IMR-90 (cell line): ENCODE results near the gene FBRSL1. TPM values are rescaled to one million over a fixed set of nuclear protein-coding genes. Genes with fewer than 3 reads are reported as not detected.

Source experiments
- ATAC-seq: fragments of 200-7000 bp; cut with Tn5 transposase; 2 replicates; pipeline ENCODE4 v1.9.1; 2020; ENCODE audit warnings: low read depth, mild to moderate bottlenecking, moderate library complexity
- BruUV-seq: library from RNA; stranded (reverse); fragments of 400-500 nt; replicated peaks from 2 replicates; lab custom pipeline; 2021; lab: Mats Ljungman, UMichigan
- CTCF ChIA-PET: fragments of 300-600 bp; formaldehyde crosslinking; extraction: SDS; loops from one replicate; lab custom pipeline; 2021; ENCODE audit warnings: antibody characterized with exemption; lab: Yijun Ruan, JAX
- POLR2A ChIA-PET: fragments of 300-600 bp; sonication (Branson Sonifier 250); formaldehyde crosslinking; loops from one replicate; lab custom pipeline; 2022; ENCODE audit warnings: antibody characterized with exemption; ENCODE audit not compliant: unreplicated experiment; lab: Charles Lee
- DNase-seq: peaks from one replicate; pipeline ENCODE4 v3.0.0; 2013
- H2AFZ ChIP-seq: replicated peaks from 2 replicates; pipeline ENCODE3; 2013; ENCODE audit warnings: low read length, mild to moderate bottlenecking; ENCODE audit not compliant: poor library complexity
- H2AK5ac ChIP-seq: 2 replicates; pipeline ENCODE4 v1.6.1; 2013; ENCODE audit warnings: low read depth, low read length, inconsistent platforms
- H2AK9ac ChIP-seq: replicated peaks from 2 replicates; pipeline ENCODE3; 2013; ENCODE audit warnings: mild to moderate bottlenecking, low read depth, low read length, moderate library complexity; ENCODE audit not compliant: poor library complexity
- H2BK120ac ChIP-seq: 2 replicates; pipeline ENCODE4 v1.6.1; 2013; ENCODE audit warnings: low read depth, low read length, inconsistent platforms
- H2BK15ac ChIP-seq: 3 replicates; pipeline ENCODE4 v1.6.1; 2013; ENCODE audit warnings: low read depth, low read length, inconsistent platforms
- H2BK20ac ChIP-seq: 2 replicates; pipeline ENCODE4 v1.6.1; 2013; ENCODE audit warnings: low read depth, mild to moderate bottlenecking, inconsistent platforms, low read length, moderate library complexity
- H2BK5ac ChIP-seq: 2 replicates; pipeline ENCODE4 v1.6.1; 2013; ENCODE audit warnings: mild to moderate bottlenecking, low read depth, low read length, inconsistent platforms; ENCODE audit not compliant: poor library complexity, severe bottlenecking
- H3K14ac ChIP-seq: replicated peaks from 2 replicates; pipeline ENCODE4 v1.6.1; 2013; ENCODE audit warnings: low read depth, low read length, inconsistent platforms
- H3K18ac ChIP-seq: 2 replicates; pipeline ENCODE4 v1.6.1; 2013; ENCODE audit warnings: low read depth, low read length, control low read depth
- H3K23ac ChIP-seq: 2 replicates; pipeline ENCODE4 v1.6.1; 2013; ENCODE audit warnings: low read depth, low read length, inconsistent platforms
- H3K27ac ChIP-seq: 2 replicates; pipeline ENCODE4 v1.5.1; 2013; ENCODE audit warnings: mild to moderate bottlenecking, control low read depth, low read length; ENCODE audit not compliant: insufficient read depth
- H3K27me3 ChIP-seq: 2 replicates; pipeline ENCODE4 v1.6.1; 2013; ENCODE audit warnings: low read length; ENCODE audit not compliant: control insufficient read depth, insufficient read depth
- H3K36me3 ChIP-seq: 2 replicates; pipeline ENCODE4 v1.6.1; 2013; ENCODE audit warnings: low read length, mixed read lengths; ENCODE audit not compliant: control insufficient read depth, insufficient read depth
- H3K4ac ChIP-seq: 2 replicates; pipeline ENCODE4 v1.6.1; 2013; ENCODE audit warnings: low read depth, low read length, inconsistent platforms
- H3K4me1 ChIP-seq: 2 replicates; pipeline ENCODE4 v1.6.1; 2013; ENCODE audit warnings: low read length, mixed read lengths; ENCODE audit not compliant: control insufficient read depth, insufficient read depth
- H3K4me2 ChIP-seq: 2 replicates; pipeline ENCODE4 v1.6.1; 2013; ENCODE audit warnings: low read depth, mild to moderate bottlenecking, control low read depth, low read length, moderate library complexity
- H3K4me3 ChIP-seq: 2 replicates; pipeline ENCODE4 v1.5.1; 2013; ENCODE audit warnings: low read depth, mild to moderate bottlenecking, control low read depth, low read length, moderate library complexity; ENCODE audit not compliant: insufficient read depth
- H3K56ac ChIP-seq: 2 replicates; pipeline ENCODE4 v1.6.1; 2013; ENCODE audit warnings: low read length, inconsistent platforms; ENCODE audit not compliant: insufficient read depth; ENCODE audit errors: extremely low read depth
- H3K79me1 ChIP-seq, 2 experiments: 2 replicates each; pipeline ENCODE4 v1.6.1; 2013; ENCODE audit warnings: low read length in 2 of 2, inconsistent platforms in 1 of 2, low read depth in 1 of 2
- H3K9ac ChIP-seq: 2 replicates; pipeline ENCODE4 v1.6.1; 2013; ENCODE audit warnings: low read depth, low read length, control low read depth
- H3K9me1 ChIP-seq: 2 replicates; pipeline ENCODE4 v1.6.1; 2013; ENCODE audit warnings: low read length, inconsistent platforms; ENCODE audit not compliant: insufficient read depth
- H3K9me3 ChIP-seq: 2 replicates; pipeline ENCODE4 v1.6.1; 2013; ENCODE audit warnings: low read length; ENCODE audit not compliant: control insufficient read depth, insufficient read depth
- H4K20me1 ChIP-seq: 2 replicates; pipeline ENCODE4 v1.6.1; 2013; ENCODE audit warnings: low read length, inconsistent platforms; ENCODE audit not compliant: insufficient read depth
- H4K5ac ChIP-seq: 2 replicates; pipeline ENCODE4 v1.6.1; 2013; ENCODE audit warnings: mild to moderate bottlenecking, low read depth, low read length, control low read depth
- H4K8ac ChIP-seq, 2 experiments: 2 replicates each; pipeline ENCODE4 v1.6.1; 2013; ENCODE audit warnings: low read depth in 2 of 2, low read length in 2 of 2, control low read depth in 1 of 2, inconsistent platforms in 1 of 2
- H4K91ac ChIP-seq: 2 replicates; pipeline ENCODE4 v1.6.1; 2013; ENCODE audit warnings: low read depth, low read length, inconsistent platforms; ENCODE audit not compliant: insufficient read depth
- BHLHE40 ChIP-seq: fragments of 150-350 bp; IDR thresholded peaks from 2 replicates; pipeline ENCODE4 v1.6.1; 2016; ENCODE audit warnings: mild to moderate bottlenecking, low read depth, low read length
- CEBPB ChIP-seq: IDR thresholded peaks from 2 replicates; pipeline ENCODE4 v1.6.1; 2012; ENCODE audit warnings: low read depth, low read length, improper control_type of control experiment
- CHD1 ChIP-seq: IDR thresholded peaks from 2 replicates; pipeline ENCODE4 v1.6.1; 2012; ENCODE audit warnings: low read depth, low read length, improper control_type of control experiment
- CTCF ChIP-seq: conservative IDR thresholded peaks from 2 replicates; pipeline ENCODE4 v1.5.1; 2012; ENCODE audit warnings: mild to moderate bottlenecking, low read depth, low read length, improper control_type of control experiment
- FOS ChIP-seq: fragments of 150-350 bp; IDR thresholded peaks from 2 replicates; pipeline ENCODE4 v1.6.1; 2016; ENCODE audit warnings: low read depth, low read length
- MAFK ChIP-seq: IDR thresholded peaks from 2 replicates; pipeline ENCODE4 v1.6.1; 2012; ENCODE audit warnings: low read depth, low read length, improper control_type of control experiment
- MAZ ChIP-seq: IDR thresholded peaks from 2 replicates; pipeline ENCODE4 v1.6.1; 2012; ENCODE audit warnings: low read depth, mild to moderate bottlenecking, low read length, improper control_type of control experiment, moderate library complexity, borderline replicate concordance
- MXI1 ChIP-seq: IDR thresholded peaks from 2 replicates; pipeline ENCODE4 v1.6.1; 2012; ENCODE audit warnings: low read depth, mild to moderate bottlenecking, low read length, moderate library complexity, borderline replicate concordance
- NFE2L2 ChIP-seq: fragments of 150-350 bp; IDR thresholded peaks from 2 replicates; pipeline ENCODE4 v1.6.1; 2016; ENCODE audit warnings: low read depth, mild to moderate bottlenecking, low read length
- POLR2A ChIP-seq: IDR thresholded peaks from 2 replicates; pipeline ENCODE4 v1.6.1; 2012; ENCODE audit warnings: mild to moderate bottlenecking, low read depth, low read length
- RAD21 ChIP-seq: IDR thresholded peaks from 2 replicates; pipeline ENCODE4 v1.6.1; 2012; ENCODE audit warnings: low read length, improper control_type of control experiment
- RCOR1 ChIP-seq: IDR thresholded peaks from 2 replicates; pipeline ENCODE4 v1.6.1; 2012; ENCODE audit warnings: mild to moderate bottlenecking, low read length, improper control_type of control experiment; ENCODE audit not compliant: insufficient replicate concordance
- RFX5 ChIP-seq: IDR thresholded peaks from 2 replicates; pipeline ENCODE4 v1.8.0; 2012; ENCODE audit warnings: low read depth, mild to moderate bottlenecking, low read length, moderate library complexity
- SMC3 ChIP-seq: fragments of 150-350 bp; IDR thresholded peaks from 2 replicates; pipeline ENCODE4 v1.6.1; 2016; ENCODE audit warnings: low read depth, mild to moderate bottlenecking, antibody characterized with exemption, low read length, moderate library complexity
- WGBS, 2 experiments: methylation state at CpG; one replicate each; pipeline versions ENCODE4 v1.1.5 to v1.1.7; 2013; ENCODE audit warnings: missing lambda C conversion rate in 2 of 2; ENCODE audit not compliant: insufficient read length in 1 of 2; ENCODE audit errors: extremely low coverage in 2 of 2; 5-methylcytosine and 5-hydroxymethylcytosine counted together
- dilution Hi-C: fragments of 300-500 bp; cut with HindIII; formaldehyde crosslinking; loops from one replicate; pipeline ENCODE4 v1.14.3; 2018; ENCODE audit warnings: low sequenced_read_pairs; ENCODE audit not compliant: unreplicated experiment
- in situ Hi-C: fragments of 300-500 bp; cut with MboI; formaldehyde crosslinking; loops from 3 replicates; pipeline ENCODE4 v1.14.3; 2019; ENCODE audit warnings: low sequenced_read_pairs, inconsistent platforms, mixed read lengths
- intact Hi-C: fragments of 100-400 bp; cut with micrococcal nuclease; formaldehyde crosslinking; loops from 2 replicates; pipeline ENCODE4 v1.10.0; 2022
- polyA plus RNA-seq, 3 experiments: library from polyadenylated mRNA; depleted of rRNA; stranded (reverse); fragments of >200 nt; gene quantifications; 2 replicates each; pipeline ENCODE4 v1.2.3, GENCODE V29; 2012; ENCODE audit warnings: low replicate concordance in 1 of 3
- total RNA-seq: library from RNA; depleted of rRNA; stranded (reverse); fragments of >200 nt; gene quantifications from 2 replicates; pipeline ENCODE4 v1.2.3, GENCODE V29; 2012
- TF ChIP-seq, protein P1 (sequence below): fragments of 150-350 bp; IDR thresholded peaks from 2 replicates; pipeline ENCODE4 v1.6.1; 2017; ENCODE audit warnings: mild to moderate bottlenecking, antibody characterized with exemption, low read length, low read depth
- TF ChIP-seq, protein P2 (sequence below): fragments of 150-350 bp; IDR thresholded peaks from 2 replicates; pipeline ENCODE4 v1.6.1; 2016; ENCODE audit warnings: low read depth, mild to moderate bottlenecking, low read length, moderate library complexity, borderline replicate concordance

The FBRSL1 gene
- total and polyA plus RNA-seq, 2 of the 4 experiments (the other 2 are of a cell fraction) = 0.36 to 10.8 TPM

GRCh38 chr12:132454193-132454932 is 35.6 kb upstream of the FBRSL1 start:
- POLR2A ChIA-PET = no interaction called here
- H3K23ac ChIP-seq = no peak overlapping the region
- no peak overlapping the region for H3K27ac ChIP-seq
- peak overlapping the region; percentile 56 for H2AFZ ChIP-seq
- no peak overlapping the region for H2AK9ac ChIP-seq
- no peak overlapping the region for H4K91ac ChIP-seq
- DNase-seq (no peak), ATAC-seq (no peak)
- no peak overlapping the region for H2BK15ac ChIP-seq
- H2BK20ac ChIP-seq = no peak overlapping the region
- intact Hi-C loops = no loop called here
- H3K27me3 ChIP-seq = peaks cover 26% of the 10 kb centered on the region
- no TSS peak for BruUV-seq
- H3K9ac ChIP-seq = no peak overlapping the region
- H3K4me3 ChIP-seq = no peak overlapping the region
- dilution Hi-C loops = no loop called here
- TF ChIP-seq RCOR1 = no peak
- TF ChIP-seq, protein P1, sequence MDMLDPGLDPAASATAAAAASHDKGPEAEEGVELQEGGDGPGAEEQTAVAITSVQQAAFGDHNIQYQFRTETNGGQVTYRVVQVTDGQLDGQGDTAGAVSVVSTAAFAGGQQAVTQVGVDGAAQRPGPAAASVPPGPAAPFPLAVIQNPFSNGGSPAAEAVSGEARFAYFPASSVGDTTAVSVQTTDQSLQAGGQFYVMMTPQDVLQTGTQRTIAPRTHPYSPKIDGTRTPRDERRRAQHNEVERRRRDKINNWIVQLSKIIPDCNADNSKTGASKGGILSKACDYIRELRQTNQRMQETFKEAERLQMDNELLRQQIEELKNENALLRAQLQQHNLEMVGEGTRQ = no peak
- TF ChIP-seq SMC3 = no peak
- no peak for TF ChIP-seq FOS
- TF ChIP-seq, protein P2, sequence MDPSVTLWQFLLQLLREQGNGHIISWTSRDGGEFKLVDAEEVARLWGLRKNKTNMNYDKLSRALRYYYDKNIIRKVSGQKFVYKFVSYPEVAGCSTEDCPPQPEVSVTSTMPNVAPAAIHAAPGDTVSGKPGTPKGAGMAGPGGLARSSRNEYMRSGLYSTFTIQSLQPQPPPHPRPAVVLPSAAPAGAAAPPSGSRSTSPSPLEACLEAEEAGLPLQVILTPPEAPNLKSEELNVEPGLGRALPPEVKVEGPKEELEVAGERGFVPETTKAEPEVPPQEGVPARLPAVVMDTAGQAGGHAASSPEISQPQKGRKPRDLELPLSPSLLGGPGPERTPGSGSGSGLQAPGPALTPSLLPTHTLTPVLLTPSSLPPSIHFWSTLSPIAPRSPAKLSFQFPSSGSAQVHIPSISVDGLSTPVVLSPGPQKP = no peak
- no peak for TF ChIP-seq BHLHE40
- TF ChIP-seq POLR2A = no peak
- no peak for TF ChIP-seq CHD1
- no peak for TF ChIP-seq RAD21
- TF ChIP-seq CEBPB = no peak
- TF ChIP-seq MXI1 = no peak
- no peak for TF ChIP-seq CTCF
- TF ChIP-seq MAFK = no peak
- no peak for TF ChIP-seq MAZ
- no peak for TF ChIP-seq NFE2L2
- no peak for TF ChIP-seq RFX5
- WGBS, 2 experiments = 70 to 100% methylated on average over 4 to 7 of the region's 13 CpGs
- H3K9me3 ChIP-seq = peaks cover 3% of the 10 kb centered on the region; the same call in 1 of the 2 replicates
- no peak overlapping the region for H2BK120ac ChIP-seq
- peaks cover 4% of the 10 kb centered on the region; the same call in 1 of the 2 replicates for H3K9me1 ChIP-seq
- no peak overlapping the region for H2BK5ac ChIP-seq
- in situ Hi-C loops = no loop called here
- H3K4me2 ChIP-seq = no peak overlapping the region
- no peak overlapping the region for H3K18ac ChIP-seq
- no peak overlapping the region for H3K56ac ChIP-seq
- no peak overlapping the region for H2AK5ac ChIP-seq
- no peak overlapping the region for H3K14ac ChIP-seq
- no peaks in the 10 kb centered on the region for H3K4me1 ChIP-seq
- H3K79me1 ChIP-seq = no peaks in the 10 kb centered on the region
- no peak overlapping the region for H4K8ac ChIP-seq
- H3K4ac ChIP-seq = no peak overlapping the region
- H4K5ac ChIP-seq = no peak overlapping the region
- no peaks in the 10 kb centered on the region for H4K20me1 ChIP-seq
- H3K36me3 ChIP-seq = no peaks in the 10 kb centered on the region
- CTCF ChIA-PET = no interaction called here
